Smooth muscle cell (in vitro differentiated cells): ENCODE results near the gene PRM3. TPM values are rescaled to one million over a fixed set of nuclear protein-coding genes. Genes with fewer than 3 reads are reported as not detected.
A peak's percentile ranks its signal among the peaks of the same experiment; 100 is the strongest.

ENCODE experiments used
- DNase-seq: peaks from one replicate; lab custom pipeline; 2025; ENCODE audit not compliant: unreplicated experiment; lab: John Stamatoyannopoulos, UW
- H2AFZ ChIP-seq: fragments of 200-600 bp; sonication (generic); 2 replicates; pipeline ENCODE4 v1.6.0; 2016; ENCODE audit warnings: antibody characterized with exemption, low read depth, mild to moderate bottlenecking
- H3F3A ChIP-seq: fragments of 200-600 bp; sonication (generic); 2 replicates; pipeline ENCODE4 v1.6.0; 2017; ENCODE audit warnings: antibody characterized with exemption, low read depth
- H3K27ac ChIP-seq: fragments of 200-600 bp; sonication (generic); 2 replicates; pipeline ENCODE4 v1.5.1; 2016; ENCODE audit warnings: low read depth, mild to moderate bottlenecking
- H3K27me3 ChIP-seq: fragments of 200-600 bp; sonication (generic); 2 replicates; pipeline ENCODE4 v1.6.1; 2016; ENCODE audit warnings: low read depth, mild to moderate bottlenecking
- H3K36me3 ChIP-seq: fragments of 200-600 bp; sonication (generic); 2 replicates; pipeline ENCODE4 v1.5.1; 2016; ENCODE audit warnings: low read depth
- H3K4me1 ChIP-seq: fragments of 200-600 bp; sonication (generic); 2 replicates; pipeline ENCODE4 v1.5.1; 2016; ENCODE audit warnings: low read depth
- H3K4me2 ChIP-seq: fragments of 200-600 bp; sonication (generic); 2 replicates; pipeline ENCODE4 v1.6.0; 2016; ENCODE audit warnings: mild to moderate bottlenecking
- H3K4me3 ChIP-seq: fragments of 200-600 bp; sonication (generic); 2 replicates; pipeline ENCODE4 v1.5.1; 2016; ENCODE audit warnings: mild to moderate bottlenecking
- H3K79me2 ChIP-seq: fragments of 200-600 bp; sonication (generic); 2 replicates; pipeline ENCODE4 v1.6.0; 2016; ENCODE audit warnings: low read depth, mild to moderate bottlenecking
- H3K9ac ChIP-seq: fragments of 200-600 bp; sonication (generic); 2 replicates; pipeline ENCODE4 v1.6.0; 2016; ENCODE audit warnings: low read depth
- H3K9me3 ChIP-seq: fragments of 200-600 bp; sonication (generic); replicated peaks from 2 replicates; pipeline ENCODE4 v1.5.1; 2016; ENCODE audit warnings: low read depth
- H4K20me1 ChIP-seq: fragments of 200-600 bp; sonication (generic); 2 replicates; pipeline ENCODE4 v1.6.0; 2016; ENCODE audit warnings: low read depth
- CTCF ChIP-seq: fragments of 200-600 bp; sonication (generic); IDR thresholded peaks from 2 replicates; pipeline ENCODE4 v1.5.1; 2017; ENCODE audit warnings: borderline replicate concordance, mild to moderate bottlenecking, antibody characterized with exemption; ENCODE audit not compliant: insufficient read depth, poor library complexity, severe bottlenecking
- WGBS: methylation state at CpG from one replicate; pipeline ENCODE4 v1.1.7; 2016; ENCODE audit warnings: low lambda C conversion rate; 5-methylcytosine and 5-hydroxymethylcytosine counted together
- polyA plus RNA-seq: library from polyadenylated mRNA; unstranded; fragments of >200 nt; fragmentation: Nextera tagmentation; extraction: Ambion mirVana; gene quantifications from 2 replicates; pipeline ENCODE4 v1.2.1, GENCODE V29; 2016
- total RNA-seq: library from RNA; depleted of rRNA; stranded (reverse); fragments of >200 nt; gene quantifications from 2 replicates; pipeline ENCODE4 v1.2.3, GENCODE V29; 2014

Gene PRM3
- total and polyA plus RNA-seq, 2 experiments from 2014 or later = not detected

GRCh38 chr16:11256661-11257130 lies 16.7 kb downstream of the PRM3 start:
- peaks cover 19% of the 10 kb centered on the region for H3K79me2 ChIP-seq
- no peaks in the 10 kb centered on the region for H3K27me3 ChIP-seq
- peak overlapping the region; percentile 93 for H3K4me2 ChIP-seq
- peak overlapping the region; percentile 74 for H2AFZ ChIP-seq
- peaks cover 10% of the 10 kb centered on the region for H3K4me1 ChIP-seq
- TF ChIP-seq CTCF = no peak
- DNase-seq = peak; percentile 72
- under 1% methylated on average over 32 of the region's 32 CpGs for WGBS
- peak overlapping the region; percentile 89 for H3K9ac ChIP-seq
- peak overlapping the region; percentile 95 for H3K4me3 ChIP-seq
- no peaks in the 10 kb centered on the region for H3K9me3 ChIP-seq
- H3F3A ChIP-seq = peaks cover 14% of the 10 kb centered on the region
- H3K36me3 ChIP-seq = no peaks in the 10 kb centered on the region
- H4K20me1 ChIP-seq = peaks cover 35% of the 10 kb centered on the region
- peak overlapping the region; percentile 81 for H3K27ac ChIP-seq

- DNase-seq = peak; percentile 97
- peaks cover 35% of the 10 kb centered on the region for H4K20me1 ChIP-seq
These were observed 17.4 kb downstream of the PRM3 start, which contains the start of gene SOCS1 for GRCh38 chr16:11255737-11256660. Gene SOCS1 (minus strand): TSS chr16:11256204. CDS start chr16:11255478, 726 bp downstream.

GRCh38 chr16:11254913-11255736 lies 18.3 kb downstream of the PRM3 start:
- no peak overlapping the region for H2AFZ ChIP-seq
- DNase-seq = no peak
- H4K20me1 ChIP-seq = peaks cover 35% of the 10 kb centered on the region

More at GRCh38 chr16:11255737-11256660, 17.4 kb downstream of the PRM3 start, which contains the start of gene SOCS1:
- peak within 1 kb of the TSS; percentile 81 for H3K27ac ChIP-seq
- peak within 1 kb of the TSS; percentile 95 for H3K4me2 ChIP-seq
- TF ChIP-seq CTCF = peak; percentile 95
- no peaks in the 10 kb centered on the region for H3K9me3 ChIP-seq
- H3K4me3 ChIP-seq = peak within 1 kb of the TSS; percentile 95
- H3K27me3 ChIP-seq = no peaks in the 10 kb centered on the region
- H3K4me1 ChIP-seq = peaks cover 10% of the 10 kb centered on the region
- H3K36me3 ChIP-seq = no peaks in the 10 kb centered on the region
- WGBS = under 1% methylated on average over 35 of the region's 100 CpGs
- H3F3A ChIP-seq = peaks cover 14% of the 10 kb centered on the region
- H3K79me2 ChIP-seq = peaks cover 19% of the 10 kb centered on the region
- peak within 1 kb of the TSS; percentile 89 for H3K9ac ChIP-seq
- H2AFZ ChIP-seq = peak within 1 kb of the TSS; percentile 74

More at GRCh38 chr16:11254913-11255736, 18.3 kb downstream of the PRM3 start:
- Histone ChIP-seq H3K9ac (peak overlapping the region; percentile 80), H3K4me2 (peak overlapping the region; percentile 95), H3F3A (peaks cover 18% of the 10 kb centered on the region), H3K36me3 (no peaks in the 10 kb centered on the region), H3K79me2 (peaks cover 19% of the 10 kb centered on the region), H3K4me3 (peak overlapping the region; percentile 95), H3K4me1 (peaks cover 10% of the 10 kb centered on the region), H3K27ac (peak overlapping the region; percentile 30), H3K9me3 (no peaks in the 10 kb centered on the region), H3K27me3 (no peaks in the 10 kb centered on the region)
- TF ChIP-seq CTCF = no peak
- WGBS = under 1% methylated on average over 82 of the region's 105 CpGs
